Right hindlimb (tissue), 1 donor: Measurements from ENCODE around the gene MITF.
"Not testable (repeated sequence)": the region's sequence is repeated elsewhere in the genome, so short reads cannot be mapped to it uniquely, and the experiment has no call there.

Source experiments
- DNase-seq: peaks from one replicate; pipeline ENCODE4 v3.0.0-alpha.2; 2018

Gene MITF

GRCh38 chr3:69791919-69792399 lies 52.7 kb downstream of the MITF start:
- no peak for DNase-seq

GRCh38 chr3:69796126-69796525 lies 56.9 kb downstream of the MITF start:
- DNase-seq, result not testable (repeated sequence)

- DNase-seq, result no peak
Measured at GRCh38 chr3:69803681-69804270, 64.5 kb downstream of the MITF start.

- DNase-seq, result no peak
Measured at GRCh38 chr3:69805491-69805890, 66.2 kb downstream of the MITF start.

GRCh38 chr3:69806735-69807438 lies 67.6 kb downstream of the MITF start:
- no peak for DNase-seq

- DNase-seq, result no peak
Measured at GRCh38 chr3:69807674-69808073, 68.4 kb downstream of the MITF start.

GRCh38 chr3:69809076-69809835 lies 70.0 kb downstream of the MITF start:
- DNase-seq, result no peak

- no peak for DNase-seq
Measured at GRCh38 chr3:69811452-69812401, 72.5 kb downstream of the MITF start.

- DNase-seq, result no peak
Measured at GRCh38 chr3:69815970-69816369, 76.7 kb downstream of the MITF start.

- no peak for DNase-seq
Measured at GRCh38 chr3:69817988-69818387, 78.7 kb downstream of the MITF start.

- DNase-seq, result peak; percentile 40
Measured at GRCh38 chr3:69819282-69819681, 80.0 kb downstream of the MITF start.

GRCh38 chr3:69821133-69821532 lies 81.9 kb downstream of the MITF start:
- no peak for DNase-seq

- no peak for DNase-seq
Measured at GRCh38 chr3:69823743-69824142, 84.5 kb downstream of the MITF start.

GRCh38 chr3:69825446-69825845 lies 86.2 kb downstream of the MITF start:
- no peak for DNase-seq

GRCh38 chr3:69827127-69827526 lies 87.9 kb downstream of the MITF start:
- no peak for DNase-seq

GRCh38 chr3:69828817-69829216 lies 89.6 kb downstream of the MITF start:
- no peak for DNase-seq

- DNase-seq, result no peak
Measured at GRCh38 chr3:69830147-69830546, 90.9 kb downstream of the MITF start.

- DNase-seq, result no peak
Measured at GRCh38 chr3:69831737-69832136, 92.5 kb downstream of the MITF start.

- DNase-seq, result no peak
Measured at GRCh38 chr3:69833591-69833990, 94.3 kb downstream of the MITF start.

- no peak for DNase-seq
Measured at GRCh38 chr3:69838217-69838616, 99.0 kb downstream of the MITF start.

- DNase-seq, result no peak
Measured at GRCh38 chr3:69838696-69839515, 99.6 kb downstream of the MITF start.

- DNase-seq, result no peak
Measured at GRCh38 chr3:69842351-69842750, 103.1 kb downstream of the MITF start.
